Fibroblast of villous mesenchyme (primary cell): Measurements from ENCODE around the gene CLNK. TPM values are rescaled to one million over a fixed set of nuclear protein-coding genes. Genes with fewer than 3 reads are reported as not detected.

Source experiments
- DNase-seq: peaks from one replicate; pipeline ENCODE4 v3.0.0-alpha.2; 2010; ENCODE audit warnings: low read depth
- H3K4me3 ChIP-seq: 2 replicates; pipeline ENCODE4 v1.5.1; 2011; ENCODE audit warnings: low read depth, mild to moderate bottlenecking, low read length
- CTCF ChIP-seq: IDR thresholded peaks from 2 replicates; pipeline ENCODE4 v1.5.1; 2012; ENCODE audit warnings: low read depth, mild to moderate bottlenecking, low read length; ENCODE audit not compliant: insufficient read depth
- total RNA-seq: library from RNA; depleted of rRNA; stranded (reverse); fragments of >200 nt; gene quantifications from 2 replicates; pipeline ENCODE4 v1.2.3, GENCODE V29; 2012

The CLNK gene
- total RNA-seq, 1 donor: not detected

GRCh38 chr4:10526429-10527222, 157.9 kb downstream of the CLNK start:
- H3K4me3 ChIP-seq: no peak overlapping the region
- no peak for TF ChIP-seq CTCF
- no peak for DNase-seq

- no peak overlapping the region for H3K4me3 ChIP-seq
- TF ChIP-seq CTCF: no peak
- no peak for DNase-seq
Measured at GRCh38 chr4:10524196-10524833, 160.3 kb downstream of the CLNK start.

GRCh38 chr4:10521424-10521823, 163.1 kb downstream of the CLNK start:
- no peak for TF ChIP-seq CTCF
- no peak for DNase-seq
- H3K4me3 ChIP-seq: no peak overlapping the region

DNA sequence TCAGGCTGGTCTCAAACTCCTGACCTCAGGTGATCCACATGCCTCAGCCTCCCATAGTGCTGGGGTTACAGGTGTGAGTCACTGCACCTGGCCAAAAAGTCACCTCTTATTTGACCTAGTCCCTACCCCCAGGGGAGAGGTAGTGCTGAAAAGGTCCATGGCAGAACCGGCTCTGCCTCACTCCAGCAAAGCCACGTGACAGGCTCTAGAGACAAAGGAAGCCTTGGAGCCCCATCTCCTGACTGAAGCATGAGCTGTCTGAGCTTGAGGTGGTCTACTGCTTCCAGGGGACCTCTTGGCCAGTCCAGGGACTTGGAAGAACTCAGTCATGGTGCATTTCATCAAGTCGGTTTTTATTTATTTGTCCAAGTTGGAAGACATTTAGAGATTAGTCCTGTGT, 174.8 kb downstream of the CLNK start:
- no peak for TF ChIP-seq CTCF
- no peak overlapping the region for H3K4me3 ChIP-seq
- DNase-seq: no peak

DNA sequence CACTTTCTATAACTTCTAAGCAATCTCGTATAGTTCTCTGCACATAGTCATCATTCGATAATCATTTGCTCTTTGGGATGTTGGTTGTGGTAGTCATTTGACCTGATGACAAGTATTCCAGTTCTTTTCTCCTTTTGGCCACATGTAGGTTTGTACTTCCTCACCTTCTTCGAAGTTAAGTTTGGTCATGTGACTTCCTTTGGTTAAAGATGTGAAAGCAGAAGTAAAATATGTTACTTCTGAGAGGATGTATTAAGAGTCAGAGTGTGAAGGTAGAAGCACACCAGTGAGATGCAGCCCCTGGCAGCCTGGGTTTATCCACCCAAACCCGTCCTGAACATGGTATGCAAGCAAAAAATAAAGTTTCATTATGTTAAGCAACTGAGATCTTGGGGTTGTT, 178.5 kb downstream of the CLNK start:
- no peak overlapping the region for H3K4me3 ChIP-seq
- TF ChIP-seq CTCF: no peak
- DNase-seq: no peak

DNA sequence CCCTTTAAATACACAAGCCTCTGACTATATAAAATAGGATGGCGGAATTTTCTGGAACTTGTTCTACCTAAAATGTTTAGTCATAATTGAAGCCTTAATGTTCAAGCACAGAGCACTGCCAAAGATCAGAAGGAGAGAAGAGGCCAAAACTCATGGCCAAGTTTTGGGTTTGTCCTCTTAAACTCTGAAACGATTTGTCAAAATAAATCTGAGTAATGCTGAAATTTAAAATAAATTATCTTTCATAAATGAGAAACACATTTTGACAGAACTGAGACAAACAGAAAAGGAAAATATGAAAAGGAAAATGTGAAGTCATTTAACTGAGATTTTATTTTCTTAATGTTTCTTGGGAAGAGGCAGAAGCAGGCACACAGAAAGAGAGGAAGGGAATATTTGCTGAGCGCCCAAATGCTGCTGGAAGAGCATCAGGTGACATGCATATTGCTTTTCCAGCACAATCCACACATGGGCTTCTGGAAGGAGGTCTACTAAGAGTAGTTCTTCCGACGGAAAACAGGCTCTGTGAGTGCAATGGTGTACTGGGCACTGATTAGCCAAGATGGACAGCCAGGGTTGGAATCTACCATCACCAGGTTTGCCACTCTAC, 179.9 kb downstream of the CLNK start:
- TF ChIP-seq CTCF: no peak
- no peak for DNase-seq
- no peak overlapping the region for H3K4me3 ChIP-seq
